DND-41 (cell line): ENCODE results near the gene SOX12.

Source experiments
- CTCF ChIP-seq: IDR thresholded peaks from 2 replicates; pipeline ENCODE4 v1.5.1; 2012; ENCODE audit warnings: borderline replicate concordance, low read length, moderate library complexity, mild to moderate bottlenecking; ENCODE audit not compliant: poor library complexity, severe bottlenecking; ENCODE audit errors: extremely low read depth
- EZH2 ChIP-seq: IDR thresholded peaks from 3 replicates; pipeline ENCODE4 v1.6.1; 2012; ENCODE audit warnings: borderline replicate concordance, low read depth, mild to moderate bottlenecking, moderate library complexity, low read length, inconsistent platforms; ENCODE audit not compliant: severe bottlenecking

- TF ChIP-seq EZH2: no peak
- TF ChIP-seq CTCF: no peak
These were observed 51.4 kb downstream of the SOX12 start for GRCh38 chr20:376750-377149.
